GM18517 (cell line): ENCODE results near the gene TLE1.
"Not testable (repeated sequence)": the region's sequence is repeated elsewhere in the genome, so short reads cannot be mapped to it uniquely, and the experiment has no call there.

Experiments
- ATAC-seq: cut with Tn5 transposase; IDR thresholded peaks from one replicate; pipeline ENCODE4 v1.9.1; 2021; ENCODE audit warnings: mild to moderate bottlenecking, moderate library complexity; ENCODE audit not compliant: unreplicated experiment

TLE1 gene

DNA sequence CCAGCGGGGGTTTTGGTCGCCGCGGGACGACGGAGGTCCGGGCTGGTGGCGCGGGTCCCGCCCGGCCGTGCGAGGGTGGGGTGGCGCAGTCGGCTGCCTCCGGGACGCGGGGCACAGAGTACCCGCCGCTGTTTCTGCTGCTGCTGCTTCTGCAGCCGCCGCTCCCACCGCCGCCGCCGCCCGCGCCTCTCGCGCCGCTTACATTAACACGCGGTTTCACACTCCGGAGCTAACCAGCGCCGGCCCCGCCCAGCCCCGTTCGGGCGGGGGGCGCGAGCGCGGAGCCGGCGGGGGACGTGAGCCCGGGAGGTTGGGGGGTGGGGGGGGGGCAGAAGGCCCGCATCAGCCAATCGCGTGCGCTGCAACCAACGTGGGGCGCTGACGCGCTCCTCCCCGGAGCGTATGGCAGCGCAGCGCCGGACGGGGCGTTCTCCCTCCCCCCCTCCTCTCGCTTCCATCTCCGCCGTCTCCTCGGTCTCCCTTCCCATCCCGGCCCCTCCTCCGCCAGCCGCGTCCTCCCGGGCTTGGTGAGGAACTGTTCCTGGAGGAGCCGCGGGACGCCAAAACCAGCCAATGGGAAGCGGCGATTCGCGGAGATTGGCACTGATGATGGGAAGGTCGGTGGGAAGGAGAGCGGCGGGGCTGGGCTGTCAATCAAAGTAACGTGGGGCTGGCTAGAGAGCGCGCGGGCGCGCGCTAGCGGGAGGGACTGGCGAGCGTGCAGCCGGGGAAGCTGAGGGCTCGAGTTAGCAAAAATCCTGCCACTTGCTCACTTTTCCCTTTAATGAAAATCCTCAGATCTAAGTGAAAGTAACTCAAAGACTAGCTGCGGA is at the start of gene TLE1:
Gene TLE1, minus strand, starts transcription at position 205 of the 833 bp plus-strand sequence. CDS start 1,307 bp downstream, outside the sequence.
- ATAC-seq: peak; percentile 68

DNA sequence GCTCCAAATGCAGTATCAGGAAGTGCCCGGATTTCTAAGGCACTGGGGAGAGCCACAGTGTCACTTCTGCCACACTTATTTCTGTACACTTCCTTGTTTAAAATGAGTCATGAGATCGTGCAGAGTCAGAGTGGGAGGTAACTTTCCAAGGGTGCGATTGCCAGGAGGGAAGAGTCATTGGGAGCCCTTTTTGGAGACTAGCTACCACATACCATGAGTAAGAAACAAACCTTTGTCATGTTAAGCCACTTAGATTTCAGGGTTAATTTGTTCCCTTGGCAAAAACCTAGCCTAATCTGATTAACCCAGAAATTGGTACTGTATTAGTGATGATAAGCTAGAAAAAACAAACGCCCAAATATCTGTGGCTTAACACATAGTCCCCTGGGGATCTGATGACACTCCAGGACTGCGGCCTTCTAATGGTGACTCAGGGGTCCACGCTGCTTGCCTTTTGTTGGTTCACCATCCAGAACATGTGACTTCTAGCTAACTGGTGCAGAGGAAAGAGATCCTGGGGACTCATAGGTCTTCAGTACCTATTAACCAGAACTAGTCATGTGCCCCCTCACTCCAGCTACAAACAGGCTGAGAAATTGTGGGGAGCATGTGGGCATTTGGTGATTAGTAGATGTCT is 48.6 kb upstream of the TLE1 start:
- ATAC-seq: peak; percentile 59

DNA sequence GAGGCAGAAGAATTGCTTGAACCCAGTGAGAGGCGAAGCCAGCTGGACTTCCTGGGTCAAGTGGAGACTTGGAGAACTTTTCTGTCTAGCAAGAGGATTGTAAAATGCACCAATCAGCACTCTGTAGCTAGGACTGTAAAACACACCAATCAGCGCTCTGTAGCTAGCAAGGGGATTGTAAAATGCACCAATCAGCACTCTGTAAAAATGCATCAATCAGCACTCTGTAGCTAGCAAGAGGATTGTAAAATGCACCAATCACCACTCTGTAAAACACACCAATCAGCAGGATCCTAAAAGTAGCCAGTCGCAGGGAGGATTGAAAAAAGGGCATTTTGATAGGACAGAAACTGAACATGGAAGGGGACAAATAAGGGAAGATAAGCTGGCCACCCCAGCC is 41.2 kb upstream of the TLE1 start:
- not testable (repeated sequence) for ATAC-seq

DNA sequence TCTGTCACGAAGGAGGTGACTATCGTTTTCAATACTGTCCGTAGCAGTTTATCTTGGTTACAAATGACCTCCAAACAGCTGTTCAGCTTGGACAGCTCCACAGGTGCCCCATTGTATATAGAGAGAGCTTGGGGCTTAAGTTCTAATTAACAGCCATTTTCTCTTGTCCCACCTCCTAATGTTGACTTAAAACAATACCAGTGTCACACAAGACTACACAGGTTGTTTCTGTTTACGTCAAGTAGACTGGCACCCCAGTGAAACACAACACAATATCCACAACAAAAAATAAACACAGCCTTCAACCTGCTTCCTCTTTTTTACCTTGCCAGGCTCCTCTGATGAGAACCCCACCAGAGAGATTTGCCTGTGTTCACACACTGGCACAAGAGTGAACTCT is 39.8 kb upstream of the TLE1 start:
- ATAC-seq: peak; percentile 88

DNA sequence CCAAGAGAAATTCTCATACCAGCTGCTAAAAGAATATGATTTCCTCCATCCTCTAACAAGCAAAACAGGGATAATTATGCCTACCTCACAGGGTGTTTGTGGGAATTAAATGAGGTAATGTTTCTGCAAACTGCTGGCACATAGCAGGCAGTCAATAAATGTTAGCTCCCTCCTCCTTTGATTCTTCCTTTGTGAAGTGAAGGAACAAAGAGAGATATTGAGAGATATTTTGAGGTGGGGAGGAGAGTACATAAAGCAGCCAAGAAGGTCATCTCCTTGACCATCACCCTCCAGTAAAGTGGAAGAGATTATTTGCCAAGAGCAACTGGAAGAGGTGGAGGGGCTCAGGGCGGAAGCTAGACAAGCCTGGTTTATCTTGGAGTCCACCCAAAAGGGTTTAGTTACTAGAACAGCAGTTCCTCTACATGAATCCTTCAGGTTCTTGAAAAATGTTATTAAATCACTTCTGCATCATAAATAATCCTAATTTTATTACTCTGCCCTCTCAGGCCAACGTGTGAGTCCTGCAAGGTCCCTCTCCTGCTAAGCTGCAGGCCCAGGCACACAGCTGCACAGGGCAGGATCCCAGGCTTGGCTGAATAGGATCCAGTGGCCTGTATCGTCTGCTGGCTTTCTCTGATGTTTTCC is 35.0 kb upstream of the TLE1 start:
- no peak for ATAC-seq

DNA sequence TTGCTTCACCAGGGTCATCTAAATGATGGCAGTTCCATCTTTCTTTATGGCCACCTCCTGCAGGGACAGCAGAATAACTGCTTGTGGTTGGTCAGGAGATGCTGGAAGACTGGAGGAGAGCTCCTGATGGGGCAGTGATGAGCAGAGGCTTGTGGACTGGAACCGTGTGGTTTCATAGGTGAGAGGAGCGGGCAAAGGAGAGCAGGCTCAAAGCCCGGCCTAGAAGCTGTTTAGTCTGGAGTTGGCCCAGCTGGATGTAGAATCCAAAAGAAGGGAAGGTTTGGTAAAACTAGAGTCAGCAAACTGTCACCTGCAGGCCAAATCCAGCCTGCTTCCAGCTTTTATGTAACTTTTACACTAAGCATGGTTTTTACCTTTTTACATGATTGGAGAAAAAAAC is 32.9 kb upstream of the TLE1 start:
- no peak for ATAC-seq

DNA sequence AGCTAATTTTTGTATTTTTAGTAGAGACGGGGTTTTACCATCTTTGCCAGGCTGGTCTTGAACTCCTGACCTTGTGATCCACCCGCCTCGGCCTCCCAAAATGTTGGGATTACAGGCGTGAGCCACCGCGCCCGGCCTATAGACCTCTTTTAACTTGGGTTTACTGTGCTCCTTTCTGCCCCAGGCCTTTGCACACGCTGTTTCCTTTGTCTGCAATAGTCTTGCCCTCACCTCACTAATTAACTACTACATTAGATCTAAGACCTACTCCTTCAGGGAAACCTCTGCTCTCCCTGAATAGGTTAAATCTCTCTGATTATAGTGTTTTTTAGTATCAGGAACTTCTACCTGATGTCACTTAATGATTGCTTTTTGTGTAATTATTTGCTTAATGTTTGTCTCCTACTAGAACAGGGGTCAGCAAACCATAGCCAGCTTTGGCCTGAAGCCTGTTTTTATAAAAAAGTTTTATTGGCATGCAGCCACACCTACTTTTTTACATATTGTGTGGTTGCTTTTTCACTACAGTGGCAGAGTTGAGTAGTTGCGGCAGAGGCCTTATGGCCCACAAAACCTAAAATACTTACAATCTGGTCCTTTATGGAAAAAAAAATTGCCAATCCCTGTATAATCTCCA is 31.2 kb upstream of the TLE1 start:
- no peak for ATAC-seq

DNA sequence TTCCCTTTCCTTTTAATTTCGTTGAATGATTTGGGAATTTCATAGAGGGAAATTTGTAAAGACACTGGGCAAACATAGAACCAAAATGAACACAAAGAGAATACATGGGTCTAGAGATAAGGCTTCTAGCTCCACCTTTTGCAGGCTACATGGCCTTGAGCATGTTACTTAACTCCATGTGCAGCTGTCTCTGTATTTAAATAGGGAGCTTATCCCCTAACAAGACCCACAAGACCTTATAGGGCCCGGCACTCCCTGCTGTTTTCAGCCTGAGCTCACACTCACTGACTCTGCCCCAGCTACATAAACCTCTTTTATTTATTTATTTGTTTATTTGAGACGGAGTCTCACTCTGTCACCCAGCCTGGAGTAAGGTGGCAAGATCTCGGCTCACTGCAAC is 30.6 kb upstream of the TLE1 start:
- no peak for ATAC-seq

DNA sequence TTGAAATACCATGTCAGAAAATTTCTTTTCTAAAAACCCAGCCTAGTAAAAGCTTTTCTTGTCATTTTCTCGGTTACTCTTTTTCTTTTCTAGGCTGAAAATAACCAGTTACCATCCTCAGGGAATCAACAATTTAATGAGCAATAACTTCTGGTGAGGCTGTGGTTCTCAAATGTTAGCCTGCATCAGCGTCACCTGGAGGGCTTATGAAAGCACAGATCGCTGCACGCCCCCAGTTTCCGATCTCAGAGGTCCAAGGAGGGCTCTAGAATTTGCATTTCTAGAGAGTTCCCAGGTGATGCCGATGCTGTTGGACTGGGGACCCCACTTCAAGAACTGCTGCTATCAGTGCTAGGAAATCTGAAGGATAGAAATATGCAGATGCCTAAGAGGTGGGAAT is 28.9 kb upstream of the TLE1 start:
- ATAC-seq: no peak

DNA sequence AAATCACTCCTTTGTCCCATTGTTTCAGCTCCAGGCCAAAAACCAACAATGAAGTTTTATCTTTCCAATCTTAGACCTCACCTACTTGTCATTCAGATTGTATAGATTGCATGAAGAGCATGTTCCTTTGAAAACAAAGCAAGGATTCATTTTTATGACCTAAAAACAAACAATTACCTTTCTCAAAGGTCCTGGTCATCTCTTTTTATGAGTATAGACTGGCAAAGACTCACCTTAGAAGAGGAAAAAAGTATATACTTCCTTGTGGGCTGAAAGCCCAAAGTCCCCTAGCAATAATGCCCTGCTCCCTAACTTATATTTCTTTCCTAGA is 28.4 kb upstream of the TLE1 start:
- ATAC-seq: no peak

DNA sequence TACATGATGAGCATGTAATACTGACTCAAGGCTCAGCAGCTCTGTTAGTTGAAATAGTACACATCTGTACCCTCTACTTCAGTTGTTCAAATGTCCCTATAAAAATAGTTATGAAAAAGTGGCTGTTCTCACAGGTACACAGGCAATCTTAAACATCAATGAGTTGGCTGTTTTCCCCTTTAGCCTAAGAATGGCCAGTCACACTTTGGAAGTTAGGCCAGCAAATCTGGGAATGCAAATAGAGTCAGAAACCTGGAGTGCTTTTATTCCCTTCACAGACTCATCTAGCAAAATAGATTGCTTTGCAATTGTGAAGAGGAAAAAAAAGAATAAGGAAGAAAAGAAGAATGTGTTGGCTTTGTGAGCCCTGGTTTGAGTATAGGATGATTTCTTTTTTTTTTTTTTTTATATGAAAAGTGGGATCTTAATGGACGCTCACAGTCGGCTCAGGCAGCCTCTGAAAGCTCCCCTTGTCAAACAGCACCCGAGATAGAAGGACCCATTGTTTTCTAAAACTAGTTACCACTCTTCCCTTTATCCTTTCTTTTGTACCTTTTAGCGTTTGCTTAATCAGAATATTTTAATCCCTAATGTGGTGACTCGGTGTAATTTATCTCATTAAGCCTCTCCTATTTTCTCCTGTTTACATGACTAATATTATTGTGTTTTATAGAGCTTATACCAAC is 27.9 kb upstream of the TLE1 start:
- ATAC-seq: no peak

DNA sequence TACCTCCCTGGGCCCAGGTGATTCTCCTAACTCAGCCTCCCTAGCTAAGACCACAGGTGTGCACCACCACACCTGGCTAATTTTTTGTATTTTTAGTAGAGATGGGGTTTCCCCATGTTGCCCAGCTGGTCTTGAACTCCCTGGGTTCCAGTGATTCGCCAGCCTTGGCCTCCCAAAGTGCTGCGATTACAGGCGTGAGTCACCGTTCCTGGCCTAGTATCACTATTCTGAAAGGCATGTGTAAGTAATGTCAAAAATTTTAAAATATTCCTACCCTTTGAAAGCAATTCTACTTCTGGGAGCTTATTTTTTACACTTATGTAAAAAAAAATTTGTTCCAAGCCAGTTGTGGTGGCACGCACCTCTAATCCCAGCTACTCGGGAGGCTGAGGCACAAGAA is 27.1 kb upstream of the TLE1 start:
- no peak for ATAC-seq

DNA sequence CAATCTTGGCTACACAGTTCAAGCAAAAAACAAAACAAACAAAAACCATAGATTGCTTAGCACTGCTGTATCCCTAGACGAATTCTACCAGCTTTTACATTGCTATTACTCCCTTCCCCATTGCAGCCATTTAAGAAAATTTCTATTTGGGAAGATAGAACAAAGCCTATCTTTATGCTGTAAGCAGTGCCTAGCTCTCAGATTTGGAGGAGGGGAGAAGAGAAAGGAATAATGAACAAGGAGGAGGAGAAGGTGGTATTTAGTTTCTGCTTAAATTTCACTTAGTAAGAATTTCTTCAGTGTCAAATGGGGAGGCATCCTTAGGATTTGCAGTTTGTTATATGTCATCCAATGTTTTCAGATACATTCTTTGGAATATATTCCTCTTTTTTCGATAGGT is 16.2 kb upstream of the TLE1 start:
- ATAC-seq: no peak

DNA sequence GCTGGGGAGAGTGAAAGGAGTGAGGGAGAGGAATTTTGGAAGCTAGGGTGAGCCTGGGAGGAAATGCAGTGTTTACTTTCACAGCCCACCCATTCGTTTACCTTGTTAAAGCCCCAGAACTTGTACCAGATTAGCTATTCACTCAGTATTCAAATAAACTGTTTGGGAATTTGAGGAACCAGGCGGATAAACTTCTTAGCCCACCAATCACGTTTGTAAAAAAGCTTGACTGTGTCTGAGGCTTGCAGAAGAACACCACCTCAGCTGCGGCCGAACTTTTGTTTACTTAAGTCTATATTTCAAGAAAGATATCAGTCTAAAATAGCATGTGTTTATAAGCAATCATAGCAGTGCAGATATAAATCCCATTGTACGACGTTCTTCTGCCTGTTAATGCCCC is 5.2 kb upstream of the TLE1 start:
- ATAC-seq: no peak

DNA sequence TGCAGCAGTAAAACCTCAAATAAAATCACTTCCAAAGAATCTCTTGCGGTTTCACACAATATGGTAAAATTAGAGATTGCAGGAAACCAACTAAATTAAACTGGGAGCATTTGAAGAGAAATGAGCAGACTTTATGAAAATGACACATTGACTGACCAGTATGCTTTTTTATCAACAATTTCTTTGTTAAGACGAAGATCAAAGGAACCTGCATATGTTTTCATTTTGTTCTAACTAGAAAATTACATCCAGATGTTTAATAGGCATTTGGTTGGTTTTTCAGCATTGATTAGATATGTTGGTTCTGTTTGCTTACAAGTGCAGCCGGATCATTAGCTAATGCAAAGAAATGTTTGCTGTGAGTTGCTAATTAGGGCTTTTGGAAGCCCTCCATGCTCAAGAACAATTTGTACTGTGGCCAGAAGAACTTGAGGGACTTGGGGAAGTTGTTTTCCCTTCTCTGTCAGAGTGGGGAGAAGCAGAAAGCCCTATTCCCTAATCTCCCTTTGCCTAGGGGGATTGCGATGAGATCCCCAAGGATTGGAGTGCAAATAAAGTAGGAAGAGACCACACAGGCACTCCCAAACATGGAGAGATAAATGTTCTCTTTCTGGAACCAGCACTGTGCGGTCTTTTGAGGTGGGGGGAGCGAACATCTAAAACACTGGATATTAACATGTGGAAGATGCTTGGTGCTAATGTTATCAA is 4.5 kb upstream of the TLE1 start:
- ATAC-seq: no peak

DNA sequence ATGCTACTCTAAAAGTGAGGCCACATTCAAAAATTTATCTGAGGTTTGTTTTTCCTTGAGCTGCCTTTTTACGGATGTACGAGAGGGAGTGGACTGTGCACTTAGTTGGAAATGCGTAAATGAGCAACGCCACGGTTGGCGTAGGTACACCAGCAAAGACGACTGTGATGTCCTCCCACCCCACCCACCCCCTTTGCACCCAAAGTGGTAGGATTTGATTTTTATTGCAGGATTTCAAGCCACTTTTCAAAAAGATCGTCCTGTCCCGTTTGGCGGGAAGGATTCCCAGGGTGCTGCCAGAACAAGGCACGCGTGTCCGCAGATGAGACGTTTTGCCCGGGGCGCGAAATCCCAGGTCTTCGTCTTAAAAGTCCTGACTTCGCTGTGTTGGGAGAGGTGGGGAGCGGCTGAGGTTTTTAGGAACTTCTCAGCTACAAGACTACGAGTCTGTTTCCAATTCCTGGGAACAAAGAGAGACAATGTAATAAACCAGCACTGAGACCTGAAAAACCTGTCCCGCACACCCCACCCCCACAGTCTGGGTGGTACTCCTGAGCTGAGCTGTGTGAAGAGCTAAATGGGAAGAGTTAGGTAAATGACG is 1.0 kb upstream of the TLE1 start:
- ATAC-seq: no peak

DNA sequence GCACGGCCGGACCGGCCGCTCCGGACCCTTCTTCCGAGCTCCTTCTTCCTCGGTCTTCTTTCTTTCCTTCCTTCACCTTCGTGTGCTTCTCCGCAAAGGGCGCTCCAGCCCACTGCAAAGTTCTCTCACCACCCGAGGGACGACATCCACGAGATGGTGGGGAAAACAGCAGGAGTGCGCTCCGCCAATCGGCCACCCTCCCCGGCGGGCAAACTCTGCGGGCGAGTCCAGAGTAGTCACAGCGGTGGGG is 329 bp downstream of the TLE1 start:
- not testable (repeated sequence) for ATAC-seq

DNA sequence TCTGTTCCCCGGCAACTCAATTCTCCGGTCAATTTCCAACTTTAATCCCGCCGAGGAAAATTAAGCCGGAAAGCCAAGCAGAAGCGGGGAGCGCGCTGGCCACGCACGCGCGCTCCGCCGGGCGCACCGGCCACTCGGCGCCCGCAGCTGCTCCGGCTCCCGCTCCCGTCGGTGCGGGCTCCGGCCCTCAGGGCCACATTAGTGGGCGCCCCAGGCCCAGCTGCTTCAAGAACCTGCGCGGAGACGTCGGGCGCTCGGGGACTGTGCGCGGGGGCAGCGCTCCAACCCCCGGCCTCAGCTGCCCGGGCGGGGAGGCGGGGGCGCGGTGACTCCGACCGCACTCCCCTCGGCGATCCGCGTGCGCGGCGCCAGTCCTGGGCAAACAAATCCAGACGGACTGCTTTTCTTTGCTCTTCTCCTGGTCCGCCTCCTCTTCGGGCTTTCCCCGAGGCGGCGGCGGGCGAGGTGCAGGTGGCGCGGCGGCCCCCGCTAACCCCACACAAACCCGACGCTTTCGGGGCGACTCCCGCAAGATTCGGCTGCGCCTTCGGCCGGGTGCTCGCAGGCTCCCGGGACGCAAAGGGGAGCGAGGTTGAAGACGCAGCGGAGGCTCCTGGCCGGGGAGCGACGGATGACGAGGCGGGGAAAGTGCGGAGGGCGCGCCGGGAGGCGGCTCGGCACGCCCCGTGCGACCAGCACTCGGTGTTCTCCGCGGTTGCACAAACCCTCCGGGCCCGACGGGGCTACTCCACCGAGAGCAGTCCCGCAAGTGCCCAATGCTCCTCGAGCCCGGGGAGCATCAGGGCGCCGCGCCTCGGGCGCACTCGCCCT is 870 bp downstream of the TLE1 start:
- ATAC-seq: peak; percentile 16

DNA sequence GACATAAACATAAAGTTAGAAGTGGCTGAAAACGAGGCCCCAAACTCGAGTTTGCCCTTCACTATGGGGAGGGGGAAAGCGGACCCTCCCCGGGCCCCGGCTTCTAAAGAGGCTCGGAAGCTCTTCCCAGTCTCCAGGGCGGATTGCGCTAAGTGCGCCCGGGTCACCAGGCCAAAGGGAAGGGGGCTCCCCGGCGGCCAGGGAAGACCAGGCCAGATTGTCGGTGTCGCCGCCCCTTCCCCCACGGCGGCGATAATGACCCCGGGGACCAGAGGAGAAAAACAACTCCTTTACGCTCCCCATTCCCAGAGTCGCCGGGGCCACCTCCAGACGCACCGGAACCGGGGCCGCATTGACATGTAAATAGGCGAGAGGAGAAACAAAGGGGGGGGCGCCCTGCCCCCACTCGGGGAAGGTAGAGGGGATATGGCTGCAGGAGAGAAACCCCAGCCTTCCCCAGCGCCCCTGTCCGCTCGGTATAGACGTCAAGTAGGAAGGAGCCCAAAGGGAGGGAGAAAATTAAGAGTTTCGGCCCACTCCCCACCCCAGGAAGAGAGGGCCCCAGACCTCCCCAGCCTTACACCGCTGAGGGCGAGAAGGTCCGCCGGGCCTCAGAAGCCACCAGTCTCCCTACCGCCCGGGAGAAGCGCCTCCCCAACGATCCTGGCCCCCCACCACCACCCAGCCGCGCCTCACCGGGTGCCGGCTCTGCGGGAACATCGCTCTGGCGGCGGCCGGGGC is 1.7 kb downstream of the TLE1 start:
- ATAC-seq: no peak
